Calu3 (cell line): ENCODE results near the gene RAB11FIP4. TPM values are rescaled to one million over a fixed set of nuclear protein-coding genes. Genes with fewer than 3 reads are reported as not detected.

ENCODE experiments used
- BruUV-seq: library from RNA; stranded (reverse); fragments of 400-500 nt; replicated peaks from 2 replicates; lab custom pipeline; 2021; lab: Mats Ljungman, UMichigan
- CTCF ChIA-PET: fragments of 300-600 bp; sonication (Branson Sonifier 250); formaldehyde crosslinking; loops from one replicate; lab custom pipeline; 2022; ENCODE audit warnings: antibody characterized with exemption; lab: Charles Lee
- DNase-seq: peaks from one replicate; pipeline ENCODE4 v3.0.0; 2022
- H3K27ac Mint-ChIP-seq: one replicate; pipeline ENCODE4 v1.8.0; 2022; ENCODE audit warnings: mixed read lengths; ENCODE audit not compliant: unreplicated experiment
- H3K27me3 Mint-ChIP-seq: one replicate; pipeline ENCODE4 v1.8.0; 2022; ENCODE audit warnings: mixed read lengths; ENCODE audit not compliant: unreplicated experiment
- H3K36me3 Mint-ChIP-seq: one replicate; pipeline ENCODE4 v1.8.0; 2022; ENCODE audit warnings: mild to moderate bottlenecking, moderate library complexity, mixed read lengths; ENCODE audit not compliant: insufficient read depth, unreplicated experiment
- H3K4me1 Mint-ChIP-seq: one replicate; pipeline ENCODE4 v1.8.0; 2022; ENCODE audit warnings: mild to moderate bottlenecking, low read depth, mixed read lengths; ENCODE audit not compliant: unreplicated experiment
- H3K4me3 Mint-ChIP-seq: one replicate; pipeline ENCODE4 v1.8.0; 2022; ENCODE audit warnings: mild to moderate bottlenecking, low read depth, moderate library complexity, mixed read lengths; ENCODE audit not compliant: unreplicated experiment
- H3K9me3 Mint-ChIP-seq: one replicate; pipeline ENCODE4 v1.8.0; 2022; ENCODE audit warnings: low read depth, mixed read lengths; ENCODE audit not compliant: unreplicated experiment
- intact Hi-C: fragments of 100-400 bp; cut with micrococcal nuclease; formaldehyde crosslinking; loops from one replicate; pipeline ENCODE4 v1.10.0; 2022; ENCODE audit not compliant: unreplicated experiment
- total RNA-seq: library from RNA; stranded (reverse); gene quantifications from 2 replicates; pipeline ENCODE4 v1.2.3, GENCODE V29; 2022
- TF ChIP-seq, protein P1 (sequence below): fragments of 200-600 bp; IDR thresholded peaks from one replicate; pipeline ENCODE4 v1.8.0; 2022; ENCODE audit warnings: antibody characterized with exemption; ENCODE audit not compliant: unreplicated experiment

RAB11FIP4 gene
- total RNA-seq, 1 experiment from 2014 or later = 27.9 TPM

DNA sequence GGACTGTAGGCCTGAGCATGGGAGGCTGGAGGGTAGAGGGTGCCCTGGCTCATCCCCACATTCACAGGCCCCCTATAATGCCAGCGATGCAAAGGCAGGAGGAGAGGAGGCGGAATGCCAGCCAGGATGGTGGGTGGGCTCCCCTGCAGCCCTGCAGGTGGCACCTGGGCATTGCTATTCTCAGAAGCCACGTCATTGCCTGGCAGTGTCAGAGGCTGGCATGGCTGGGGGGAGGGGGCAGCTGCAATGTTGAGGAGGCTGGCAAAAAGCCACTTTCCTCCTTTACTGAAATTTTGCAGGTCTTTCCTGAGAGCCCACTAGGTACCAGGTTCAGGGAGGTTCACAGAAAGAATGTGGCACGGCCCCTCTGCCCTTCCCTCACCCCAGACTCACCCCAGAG, 36.2 kb downstream of the RAB11FIP4 start:
- DNase-seq = peak; percentile 22

DNA sequence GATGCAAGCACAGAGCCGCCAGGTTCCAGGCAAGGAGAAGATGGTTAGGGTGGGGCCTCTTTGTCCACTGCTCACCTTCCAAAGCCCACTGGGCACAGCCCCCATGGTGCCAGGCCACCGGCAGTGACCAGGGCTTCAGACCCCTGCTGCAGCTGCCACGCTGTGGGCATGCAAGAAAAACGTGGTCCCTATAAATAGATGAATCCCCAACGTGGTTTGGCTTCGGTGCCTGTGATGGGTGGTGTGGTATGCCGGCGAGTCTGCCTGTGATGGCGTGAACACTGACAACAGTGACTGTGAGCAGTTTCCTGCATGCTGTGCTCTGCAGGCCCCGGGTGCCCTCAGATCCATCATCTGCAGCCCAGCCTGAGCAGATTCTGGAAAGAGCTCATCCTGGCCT, 36.6 kb downstream of the RAB11FIP4 start:
- H3K27ac Mint-ChIP-seq = no peak overlapping the region
- TF ChIP-seq, protein P1, sequence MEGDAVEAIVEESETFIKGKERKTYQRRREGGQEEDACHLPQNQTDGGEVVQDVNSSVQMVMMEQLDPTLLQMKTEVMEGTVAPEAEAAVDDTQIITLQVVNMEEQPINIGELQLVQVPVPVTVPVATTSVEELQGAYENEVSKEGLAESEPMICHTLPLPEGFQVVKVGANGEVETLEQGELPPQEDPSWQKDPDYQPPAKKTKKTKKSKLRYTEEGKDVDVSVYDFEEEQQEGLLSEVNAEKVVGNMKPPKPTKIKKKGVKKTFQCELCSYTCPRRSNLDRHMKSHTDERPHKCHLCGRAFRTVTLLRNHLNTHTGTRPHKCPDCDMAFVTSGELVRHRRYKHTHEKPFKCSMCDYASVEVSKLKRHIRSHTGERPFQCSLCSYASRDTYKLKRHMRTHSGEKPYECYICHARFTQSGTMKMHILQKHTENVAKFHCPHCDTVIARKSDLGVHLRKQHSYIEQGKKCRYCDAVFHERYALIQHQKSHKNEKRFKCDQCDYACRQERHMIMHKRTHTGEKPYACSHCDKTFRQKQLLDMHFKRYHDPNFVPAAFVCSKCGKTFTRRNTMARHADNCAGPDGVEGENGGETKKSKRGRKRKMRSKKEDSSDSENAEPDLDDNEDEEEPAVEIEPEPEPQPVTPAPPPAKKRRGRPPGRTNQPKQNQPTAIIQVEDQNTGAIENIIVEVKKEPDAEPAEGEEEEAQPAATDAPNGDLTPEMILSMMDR = no peak
- no peaks in the 10 kb centered on the region for H3K36me3 Mint-ChIP-seq
- CTCF ChIA-PET = no interaction called here
- H3K4me3 Mint-ChIP-seq = no peak overlapping the region
- no TSS peak for BruUV-seq
- peaks cover 60% of the 10 kb centered on the region for H3K27me3 Mint-ChIP-seq
- no peaks in the 10 kb centered on the region for H3K9me3 Mint-ChIP-seq
- no peaks in the 10 kb centered on the region for H3K4me1 Mint-ChIP-seq
- DNase-seq = no peak
- intact Hi-C loops = no loop called here

More for the DNA sequence above, 36.2 kb downstream of the RAB11FIP4 start:
- H3K27me3 Mint-ChIP-seq = peaks cover 60% of the 10 kb centered on the region
- intact Hi-C loops = no loop called here
- H3K36me3 Mint-ChIP-seq = no peaks in the 10 kb centered on the region
- H3K4me1 Mint-ChIP-seq = no peaks in the 10 kb centered on the region
- TF ChIP-seq, protein P1 = no peak
- H3K4me3 Mint-ChIP-seq = no peak overlapping the region
- H3K9me3 Mint-ChIP-seq = no peaks in the 10 kb centered on the region
- CTCF ChIA-PET = interaction anchor here (0.6 kb wide), 1 partner anchor 23 kb away, joined by 3 read pairs; no protein-coding TSS in a partner anchor
- no TSS peak for BruUV-seq
- H3K27ac Mint-ChIP-seq = no peak overlapping the region

DNA sequence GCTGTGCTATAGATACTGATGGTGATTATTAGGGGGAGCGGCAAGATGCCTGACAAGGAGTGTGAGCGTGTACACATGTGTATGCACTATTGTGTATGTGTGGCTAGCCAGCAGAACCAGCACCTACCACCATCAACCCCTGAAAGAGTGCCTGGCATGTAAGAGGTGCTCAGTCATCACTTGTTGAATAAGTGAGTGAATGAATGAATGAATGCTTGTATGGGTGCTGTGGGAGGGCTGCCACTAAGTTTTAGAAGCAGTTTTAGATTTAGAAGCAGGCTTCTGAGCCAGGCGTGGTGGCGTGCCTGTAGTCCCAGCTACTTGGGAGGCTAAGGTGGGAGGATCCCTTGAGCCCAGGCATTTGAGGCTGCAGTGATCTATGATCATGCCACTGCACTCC, 37.0 kb downstream of the RAB11FIP4 start:
- Mint-ChIP-seq H3K4me1 (no peaks in the 10 kb centered on the region), H3K9me3 (no peaks in the 10 kb centered on the region), H3K27ac (no peak overlapping the region), H3K27me3 (peaks cover 57% of the 10 kb centered on the region), H3K4me3 (no peak overlapping the region), H3K36me3 (no peaks in the 10 kb centered on the region)
- CTCF ChIA-PET = no interaction called here
- no peak for DNase-seq
- TF ChIP-seq, protein P1 = no peak
- BruUV-seq = no TSS peak
- intact Hi-C loops = no loop called here

DNA sequence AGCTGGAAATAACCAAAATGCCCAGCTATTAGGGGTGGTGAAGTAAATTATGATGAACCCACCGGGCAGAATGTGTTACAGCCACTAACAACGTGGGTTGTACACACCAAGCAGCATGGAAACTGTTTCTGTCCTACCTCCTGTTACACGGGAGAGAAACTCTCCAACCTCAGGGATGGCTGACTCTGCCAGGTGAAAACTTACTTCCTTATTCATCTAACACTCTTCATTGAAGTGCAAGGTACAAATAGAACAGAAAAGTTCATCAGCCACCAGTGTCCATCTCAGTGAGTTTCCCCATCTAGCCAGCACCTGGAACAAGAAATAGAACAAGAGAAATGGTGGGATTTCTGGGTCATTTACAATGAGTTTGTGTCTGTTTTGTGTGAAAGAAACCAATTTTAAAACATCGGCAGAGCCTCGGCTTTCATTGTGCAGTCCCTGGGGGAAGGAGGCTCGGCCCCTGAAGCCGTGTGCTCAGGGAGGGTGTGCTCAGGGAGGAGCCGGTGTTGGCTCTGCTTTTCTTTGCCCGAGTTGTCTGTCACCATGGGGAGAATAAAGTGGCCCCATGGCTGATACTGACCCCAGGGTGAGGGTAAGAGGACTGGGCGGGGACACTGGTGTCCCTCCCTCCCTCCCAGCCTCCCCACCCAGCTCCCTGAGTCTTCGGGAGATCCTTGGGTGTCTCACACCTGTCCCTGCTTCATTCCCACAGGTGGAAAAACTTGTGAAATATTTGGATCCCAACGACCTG, 39.8 kb downstream of the RAB11FIP4 start:
- intact Hi-C loops = no loop called here
- DNase-seq = no peak
- H3K4me3 Mint-ChIP-seq = no peak overlapping the region
- no peaks in the 10 kb centered on the region for H3K4me1 Mint-ChIP-seq
- no TSS peak for BruUV-seq
- H3K9me3 Mint-ChIP-seq = no peaks in the 10 kb centered on the region
- TF ChIP-seq, protein P1 = no peak
- no peaks in the 10 kb centered on the region for H3K36me3 Mint-ChIP-seq
- peaks cover 70% of the 10 kb centered on the region for H3K27me3 Mint-ChIP-seq
- no peak overlapping the region for H3K27ac Mint-ChIP-seq
- CTCF ChIA-PET = no interaction called here
